Measurements from ENCODE around the gene DSG2. TPM values are rescaled to one million over a fixed set of nuclear protein-coding genes. Genes with fewer than 3 reads are reported as not detected.

The DSG2 gene
- total RNA-seq, 1 experiment from 2014 or later = 123 TPM

- Histone ChIP-seq H4K20me1 (ENCODE audit: insufficient read depth) (no peaks in the 10 kb centered on the region), H2AFZ (ENCODE audit: low read depth, low read length, poor library complexity, severe bottlenecking) (no peak overlapping the region), H3K4me3 (replicated peaks in 1 of 2; ENCODE audit: low read depth in 1 of 2, low read length in 2 of 2) (no peak overlapping the region), H3K4me2 (ENCODE audit: low read length) (no peak overlapping the region), H3K9me2 (ENCODE audit: insufficient read depth) (no peaks in the 10 kb centered on the region), H3K79me2 (ENCODE audit: insufficient read depth, low read length) (peaks cover 92% of the 10 kb centered on the region), H3K27ac (ENCODE audit: low read depth, low read length) (no peak overlapping the region), H3K36me3 (ENCODE audit: control insufficient read depth in 1 of 2, insufficient read depth in 2 of 2, low read length in 2 of 2) (no peaks in the 10 kb centered on the region), H3K9me3 (ENCODE audit: control insufficient read depth in 1 of 2, insufficient read depth in 1 of 2, low read depth in 1 of 2, low read length in 2 of 2) (no peaks in the 10 kb centered on the region), H3K4me1 (ENCODE audit: control insufficient read depth in 1 of 2, insufficient read depth in 2 of 2, low read length in 2 of 2) (peaks cover 14 to 19% of the 10 kb centered on the region in 2 experiments), H3K27me3 (ENCODE audit: insufficient read depth, low read length) (no peaks in the 10 kb centered on the region), H3K9ac (ENCODE audit: low read length) (no peak overlapping the region)
- ChIA-PET CTCF (no interaction called here), RAD21 (ENCODE audit: low non-redundant PET in 1 of 2, low total read pairs in 2 of 2, uncharacterized antibody in 2 of 2, unreplicated experiment in 2 of 2) (no interaction called here), POLR2A (no interaction called here)
- ATAC-seq (no peak), DNase-seq (ENCODE audit: low read depth, low spot score) (no peak)
- intact Hi-C loops (cut with micrococcal nuclease) = no loop called here
- no TSS peak for BruUV-seq (replicated peaks)
- TF ChIP-seq EZH2phosphoT487 (IDR thresholded peaks at IDR 0.05; ENCODE audit: borderline replicate concordance) = no peak
- no peak for TF ChIP-seq ZFX (IDR thresholded peaks at IDR 0.05)
- TF ChIP-seq EGR1 (IDR thresholded peaks at IDR 0.05; ENCODE audit: low read depth) = no peak
- TF ChIP-seq SRF (IDR thresholded peaks at IDR 0.05; ENCODE audit: low read depth) = no peak
- TF ChIP-seq CEBPB (IDR thresholded peaks at IDR 0.05; ENCODE audit: low read depth) = no peak
- no peak for TF ChIP-seq ATF3 (IDR thresholded peaks at IDR 0.05)
- TF ChIP-seq RAD21 (IDR thresholded peaks at IDR 0.05; ENCODE audit: low read depth) = no peak
- TF ChIP-seq SP1 (IDR thresholded peaks at IDR 0.05; ENCODE audit: low read depth) = no peak
- no peak for TF ChIP-seq CTCF (IDR thresholded peaks at IDR 0.05 in 2 of 3, conservative IDR thresholded peaks at IDR 0.05 in 1 of 3; ENCODE audit: borderline replicate concordance in 1 of 3, insufficient read depth in 1 of 3, low read depth in 2 of 3, low read length in 2 of 3)
These were observed 5.0 kb downstream of the DSG2 start for GRCh38 chr18:31503011-31503410.

Data from HCT116 (cell line).